ENCODE measurements around the gene KNCN.

KNCN gene

DNA sequence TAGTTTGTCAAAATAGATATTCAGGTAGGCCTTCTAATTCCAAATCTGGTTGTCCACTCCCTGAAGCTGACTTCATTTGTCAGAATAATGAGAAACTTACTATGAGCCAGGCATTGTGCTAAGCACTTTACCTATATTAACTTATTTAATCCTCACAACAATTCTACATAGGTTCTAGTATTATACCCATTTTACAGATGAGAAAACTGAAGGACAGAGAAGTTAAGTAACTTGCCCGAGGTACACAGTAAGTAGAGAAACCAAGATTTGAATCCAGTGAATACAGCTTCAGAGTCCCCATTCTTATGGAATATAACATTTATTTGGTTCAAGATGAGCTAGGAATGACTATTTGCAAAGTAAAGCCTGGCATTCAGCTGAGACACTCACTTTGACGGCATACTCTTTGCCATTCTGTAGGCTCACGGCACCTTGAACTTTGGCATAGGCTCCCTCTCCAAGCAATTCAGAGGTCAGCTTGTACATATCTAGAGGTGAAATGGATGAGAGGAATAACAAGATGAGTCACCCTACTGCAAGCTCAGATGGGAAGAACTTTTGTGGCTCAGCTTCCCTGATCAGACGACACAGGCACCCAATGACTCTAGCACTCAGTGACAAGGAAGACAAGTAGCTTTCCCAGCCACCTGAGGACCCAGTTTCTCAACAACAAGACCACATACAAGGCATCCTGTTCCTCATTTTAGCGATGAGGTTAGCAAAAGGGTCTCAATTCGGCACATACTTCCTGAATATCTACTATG lies 28.9 kb upstream of the KNCN start:
- FAIRE-seq (no peak), DNase-seq (ENCODE audit: insufficient read length, low spot score) (no peak)
- TF ChIP-seq, protein P1, sequence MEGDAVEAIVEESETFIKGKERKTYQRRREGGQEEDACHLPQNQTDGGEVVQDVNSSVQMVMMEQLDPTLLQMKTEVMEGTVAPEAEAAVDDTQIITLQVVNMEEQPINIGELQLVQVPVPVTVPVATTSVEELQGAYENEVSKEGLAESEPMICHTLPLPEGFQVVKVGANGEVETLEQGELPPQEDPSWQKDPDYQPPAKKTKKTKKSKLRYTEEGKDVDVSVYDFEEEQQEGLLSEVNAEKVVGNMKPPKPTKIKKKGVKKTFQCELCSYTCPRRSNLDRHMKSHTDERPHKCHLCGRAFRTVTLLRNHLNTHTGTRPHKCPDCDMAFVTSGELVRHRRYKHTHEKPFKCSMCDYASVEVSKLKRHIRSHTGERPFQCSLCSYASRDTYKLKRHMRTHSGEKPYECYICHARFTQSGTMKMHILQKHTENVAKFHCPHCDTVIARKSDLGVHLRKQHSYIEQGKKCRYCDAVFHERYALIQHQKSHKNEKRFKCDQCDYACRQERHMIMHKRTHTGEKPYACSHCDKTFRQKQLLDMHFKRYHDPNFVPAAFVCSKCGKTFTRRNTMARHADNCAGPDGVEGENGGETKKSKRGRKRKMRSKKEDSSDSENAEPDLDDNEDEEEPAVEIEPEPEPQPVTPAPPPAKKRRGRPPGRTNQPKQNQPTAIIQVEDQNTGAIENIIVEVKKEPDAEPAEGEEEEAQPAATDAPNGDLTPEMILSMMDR (IDR thresholded peaks at IDR 0.05; ENCODE audit: insufficient read depth, missing control alignments): no peak

DNA sequence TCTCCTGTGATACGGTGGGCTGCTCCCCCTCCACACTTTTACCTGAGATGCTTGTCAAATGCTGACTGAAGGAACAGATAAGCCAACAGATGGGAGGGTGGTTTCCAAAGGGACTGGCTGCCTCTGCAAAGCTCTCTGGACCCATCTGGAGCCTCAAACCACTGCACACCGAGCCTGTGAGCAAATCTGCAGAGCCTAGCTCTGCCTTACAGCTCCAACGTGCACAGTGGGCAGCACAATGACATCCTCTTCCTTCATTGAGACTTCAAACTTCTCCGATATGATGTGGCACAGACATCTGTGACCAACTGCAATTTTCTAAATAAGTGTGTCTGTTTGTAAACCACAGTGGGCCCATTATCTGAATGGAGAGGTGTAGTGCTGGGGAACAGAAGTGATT lies 26.2 kb upstream of the KNCN start:
- TF ChIP-seq, protein P1 (IDR thresholded peaks at IDR 0.05; ENCODE audit: insufficient read depth, missing control alignments): no peak
- FAIRE-seq: no peak
- no peak for DNase-seq (ENCODE audit: insufficient read length, low spot score)

DNA sequence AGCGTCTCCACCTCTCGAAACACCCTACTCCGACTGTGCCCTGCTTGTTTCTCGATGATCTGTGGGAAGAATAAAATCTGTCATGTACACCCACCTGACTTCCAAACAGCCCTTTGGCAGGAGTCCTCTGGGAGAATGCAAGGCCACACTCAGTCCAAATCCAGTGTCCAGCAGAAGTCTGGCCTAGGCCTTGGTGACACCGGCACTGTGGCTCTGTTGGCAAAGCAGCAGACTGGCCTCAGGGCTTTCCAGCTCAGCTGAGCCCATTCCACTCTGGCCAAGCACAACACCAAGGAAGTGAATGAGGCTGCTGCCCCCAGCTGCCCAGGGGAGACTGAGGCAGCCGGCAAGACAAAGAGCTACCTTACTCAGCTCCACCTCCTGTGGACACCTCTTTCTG lies 25.1 kb upstream of the KNCN start:
- FAIRE-seq (no peak), DNase-seq (ENCODE audit: insufficient read length, low spot score) (no peak)
- TF ChIP-seq, protein P1 (IDR thresholded peaks at IDR 0.05; ENCODE audit: insufficient read depth, missing control alignments): no peak

DNA sequence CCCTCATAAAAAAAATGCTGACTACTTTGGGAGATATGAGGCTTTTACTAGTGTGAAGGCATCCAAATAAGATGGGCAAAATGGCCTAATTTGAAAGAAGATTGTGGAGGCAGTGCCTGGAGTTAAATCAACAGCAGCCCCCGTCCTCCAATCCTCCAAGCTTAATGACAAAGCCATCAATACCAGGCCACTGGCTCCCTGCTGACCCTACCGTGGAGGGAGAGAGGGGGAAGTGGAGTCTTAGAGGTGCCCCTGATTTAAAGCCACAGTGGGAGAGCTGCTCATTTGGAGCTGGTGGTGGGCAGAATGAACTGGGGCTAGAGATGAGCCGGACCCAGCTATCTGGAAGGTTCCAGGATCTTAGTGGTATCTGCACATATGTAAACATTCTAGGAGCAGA lies 24.3 kb upstream of the KNCN start:
- DNase-seq (ENCODE audit: insufficient read length, low spot score): no peak
- TF ChIP-seq, protein P1 (IDR thresholded peaks at IDR 0.05; ENCODE audit: insufficient read depth, missing control alignments): no peak
- no peak for FAIRE-seq

DNA sequence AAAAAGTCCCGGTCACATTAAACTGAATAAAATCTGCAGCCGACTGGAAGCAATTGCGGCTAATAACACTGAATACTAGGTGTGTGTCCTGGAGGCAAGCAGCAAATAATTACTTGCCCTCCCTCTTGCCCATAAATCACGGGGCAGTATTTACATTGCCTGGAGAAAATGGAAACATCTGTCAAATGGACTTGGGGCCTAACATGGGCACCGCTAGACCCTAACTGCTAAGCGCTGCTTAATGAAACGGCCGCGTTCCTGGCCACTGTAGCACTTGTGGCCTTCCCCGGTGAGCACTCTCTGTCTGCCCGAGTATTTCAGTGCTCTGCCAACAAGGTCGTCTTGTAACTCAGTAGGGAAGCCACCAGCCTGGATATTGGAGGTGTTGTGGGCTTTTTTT lies 23.9 kb upstream of the KNCN start:
- no peak for FAIRE-seq
- no peak for DNase-seq (ENCODE audit: insufficient read length, low spot score)
- TF ChIP-seq, protein P1 (IDR thresholded peaks at IDR 0.05; ENCODE audit: insufficient read depth, missing control alignments): no peak

DNA sequence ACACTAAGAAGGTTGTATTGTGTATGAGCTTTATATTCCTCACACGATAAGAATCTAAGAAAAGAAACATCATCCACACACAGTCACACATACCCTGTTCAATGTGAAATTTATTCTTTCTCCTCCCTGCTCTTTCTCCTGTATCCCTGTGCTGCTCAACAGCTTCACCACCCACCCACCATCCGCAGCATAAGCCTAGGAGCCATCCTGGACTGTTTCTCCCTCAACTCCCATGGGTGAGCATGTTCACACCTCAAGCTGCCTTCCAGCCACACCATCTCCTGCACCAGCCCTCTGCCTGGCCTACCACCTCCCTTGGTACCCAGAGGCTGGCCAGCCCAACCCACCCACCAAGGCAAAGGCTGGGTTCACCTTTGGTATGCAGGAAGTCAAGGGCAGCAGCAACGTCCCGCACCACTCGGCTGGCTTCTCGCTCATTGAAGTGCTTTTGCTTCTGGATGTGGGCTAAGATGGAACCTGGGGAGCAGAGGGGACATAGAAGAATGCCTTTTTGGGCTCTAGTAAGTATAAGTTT lies 20.3 kb upstream of the KNCN start:
- TF ChIP-seq, protein P1 (IDR thresholded peaks at IDR 0.05; ENCODE audit: insufficient read depth, missing control alignments): no peak
- FAIRE-seq: no peak
- DNase-seq (ENCODE audit: insufficient read length, low spot score): no peak

All from D721Med (cell line).